Trophoblast cell (in vitro differentiated cells and primary cell): ENCODE data around the gene CLEC16A.

Experiments used
- DNase-seq, 2 donors: peaks; one replicate each; pipeline ENCODE4 v3.0.0-alpha.2; 2016
- H2AFZ ChIP-seq: 2 replicates; pipeline ENCODE4 v1.6.1; 2013; ENCODE audit warnings: low read length, moderate library complexity, mild to moderate bottlenecking; ENCODE audit not compliant: insufficient read depth, poor library complexity
- H2AK5ac ChIP-seq: 2 replicates; pipeline ENCODE4 v1.6.1; 2013; ENCODE audit warnings: mild to moderate bottlenecking, low read length
- H2BK120ac ChIP-seq: 2 replicates; pipeline ENCODE4 v1.6.1; 2013; ENCODE audit warnings: low read length, mild to moderate bottlenecking, moderate library complexity; ENCODE audit not compliant: insufficient read depth, poor library complexity
- H2BK12ac ChIP-seq: 2 replicates; pipeline ENCODE4 v1.6.1; 2013; ENCODE audit warnings: mild to moderate bottlenecking, low read length, moderate library complexity
- H2BK5ac ChIP-seq: 2 replicates; pipeline ENCODE4 v1.6.1; 2013; ENCODE audit warnings: low read length, low read depth, moderate library complexity, mild to moderate bottlenecking; ENCODE audit not compliant: poor library complexity
- H3K14ac ChIP-seq: 2 replicates; pipeline ENCODE4 v1.6.1; 2013; ENCODE audit warnings: mild to moderate bottlenecking, low read length
- H3K18ac ChIP-seq: 2 replicates; pipeline ENCODE4 v1.6.1; 2013; ENCODE audit warnings: mild to moderate bottlenecking, low read length
- H3K23ac ChIP-seq: 2 replicates; pipeline ENCODE4 v1.6.1; 2013; ENCODE audit warnings: low read length
- H3K27ac ChIP-seq: 2 replicates; pipeline ENCODE4 v1.5.1; 2013; ENCODE audit warnings: low read depth, mild to moderate bottlenecking, inconsistent platforms, low read length, moderate library complexity
- H3K27me3 ChIP-seq: 2 replicates; pipeline ENCODE4 v1.6.1; 2013; ENCODE audit warnings: inconsistent platforms, mild to moderate bottlenecking, low read length, moderate library complexity; ENCODE audit not compliant: insufficient read depth
- H3K36me3 ChIP-seq, 2 experiments: 1 replicate in 1 of 2; 2 replicates in 1 of 2; pipeline ENCODE4 v1.6.1; 2013; ENCODE audit warnings: low read length in 2 of 2, mild to moderate bottlenecking in 2 of 2, moderate library complexity in 1 of 2; ENCODE audit not compliant: insufficient read depth in 2 of 2, control insufficient read depth in 1 of 2
- H3K4ac ChIP-seq: 2 replicates; pipeline ENCODE4 v1.6.1; 2013; ENCODE audit warnings: low read depth, mild to moderate bottlenecking, low read length, moderate library complexity
- H3K4me1 ChIP-seq, 2 experiments: 1 replicate in 1 of 2; 2 replicates in 1 of 2; pipeline ENCODE4 v1.6.1; 2013; ENCODE audit warnings: low read length in 2 of 2, mild to moderate bottlenecking in 2 of 2, moderate library complexity in 1 of 2; ENCODE audit not compliant: insufficient read depth in 2 of 2, control insufficient read depth in 1 of 2
- H3K4me2 ChIP-seq: 2 replicates; pipeline ENCODE4 v1.6.1; 2013; ENCODE audit warnings: inconsistent platforms, mild to moderate bottlenecking, low read length, moderate library complexity
- H3K4me3 ChIP-seq: 2 replicates; pipeline ENCODE4 v1.5.1; 2013; ENCODE audit warnings: mild to moderate bottlenecking, low read depth, low read length, inconsistent platforms
- H3K79me1 ChIP-seq: one replicate; pipeline ENCODE4 v1.6.1; 2013; ENCODE audit warnings: low read length
- H3K79me2 ChIP-seq: 2 replicates; pipeline ENCODE4 v1.6.1; 2013; ENCODE audit warnings: low read length, mild to moderate bottlenecking; ENCODE audit not compliant: control insufficient read depth, insufficient read depth, poor library complexity
- H3K9ac ChIP-seq: 2 replicates; pipeline ENCODE4 v1.6.1; 2013; ENCODE audit warnings: mild to moderate bottlenecking, low read length
- H3K9me3 ChIP-seq: 2 replicates; pipeline ENCODE4 v1.6.1; 2013; ENCODE audit warnings: low read depth, mild to moderate bottlenecking, control low read depth, inconsistent platforms, low read length; ENCODE audit not compliant: insufficient read depth
- H4K12ac ChIP-seq: 2 replicates; pipeline ENCODE4 v1.6.1; 2013; ENCODE audit warnings: low read depth, mild to moderate bottlenecking, low read length, moderate library complexity
- H4K8ac ChIP-seq: 2 replicates; pipeline ENCODE4 v1.6.1; 2013; ENCODE audit warnings: low read depth, mild to moderate bottlenecking, low read length, moderate library complexity
- H4K91ac ChIP-seq: one replicate; pipeline ENCODE4 v1.6.1; 2013; ENCODE audit warnings: low read depth, mild to moderate bottlenecking, low read length, moderate library complexity
- WGBS: extraction: QIAGEN DNeasy Blood & Tissue Kit; methylation state at CpG from one replicate; pipeline ENCODE4 v1.1.7; 2013; ENCODE audit warnings: missing lambda C conversion rate; ENCODE audit not compliant: insufficient read length, insufficient coverage; ENCODE audit errors: extremely low coverage; 5-methylcytosine and 5-hydroxymethylcytosine counted together

Gene CLEC16A

GRCh38 chr16:11082860-11083388 lies 138.6 kb downstream of the CLEC16A start:
- no CpG with 5 or more reads among the region's 2 CpGs for WGBS
- H2AFZ ChIP-seq = no peak overlapping the region
- H3K4ac ChIP-seq = no peak overlapping the region
- no peak overlapping the region for H3K4me3 ChIP-seq
- DNase-seq = no peak
- peaks cover 4% of the 10 kb centered on the region for H3K79me2 ChIP-seq
- no peak overlapping the region for H2AK5ac ChIP-seq
- no peak overlapping the region for H2BK120ac ChIP-seq
- H3K4me2 ChIP-seq = no peak overlapping the region
- no peak overlapping the region for H2BK12ac ChIP-seq
- H3K4me1 ChIP-seq = peaks cover 39 to 48% of the 10 kb centered on the region in 2 experiments
- no peak overlapping the region for H3K9ac ChIP-seq
- no peaks in the 10 kb centered on the region for H3K27me3 ChIP-seq
- peak overlapping the region; percentile 13 for H4K91ac ChIP-seq
- H3K79me1 ChIP-seq = peaks cover 39% of the 10 kb centered on the region
- H4K8ac ChIP-seq = no peak overlapping the region
- H2BK5ac ChIP-seq = no peak overlapping the region
- H3K23ac ChIP-seq = no peak overlapping the region
- H3K18ac ChIP-seq = no peak overlapping the region
- H4K12ac ChIP-seq = no peak overlapping the region
- peaks cover 0 to 2% of the 10 kb centered on the region in 2 experiments for H3K36me3 ChIP-seq
- no peak overlapping the region for H3K27ac ChIP-seq
- no peak overlapping the region for H3K14ac ChIP-seq
- peaks cover 2% of the 10 kb centered on the region for H3K9me3 ChIP-seq

GRCh38 chr16:11084484-11084875 lies 140.1 kb downstream of the CLEC16A start:
- Histone ChIP-seq H3K9me3 (peaks cover 2% of the 10 kb centered on the region), H4K91ac (peak overlapping the region; percentile 20), H3K23ac (no peak overlapping the region), H3K9ac (no peak overlapping the region), H3K4me3 (no peak overlapping the region), H4K8ac (no peak overlapping the region), H2BK5ac (no peak overlapping the region), H3K79me2 (peaks cover 4% of the 10 kb centered on the region), H3K79me1 (peaks cover 28% of the 10 kb centered on the region), H3K18ac (no peak overlapping the region), H2AFZ (no peak overlapping the region), H2BK12ac (peak overlapping the region; percentile 12), H3K27me3 (no peaks in the 10 kb centered on the region), H3K14ac (no peak overlapping the region), H2BK120ac (no peak overlapping the region), H3K27ac (no peak overlapping the region), H3K36me3 (peaks cover 2 to 3% of the 10 kb centered on the region in 2 experiments), H3K4me2 (no peak overlapping the region), H3K4me1 (peaks cover 34 to 40% of the 10 kb centered on the region in 2 experiments), H3K4ac (no peak overlapping the region), H2AK5ac (no peak overlapping the region), H4K12ac (no peak overlapping the region)
- DNase-seq = no peak
- WGBS = no CpG with 5 or more reads among the region's 11 CpGs

- Histone ChIP-seq H2BK12ac (peak overlapping the region; percentile 63), H2BK5ac (no peak overlapping the region), H4K8ac (no peak overlapping the region), H4K91ac (peak overlapping the region; percentile 20), H3K4me3 (no peak overlapping the region), H3K36me3 (peaks cover 2 to 3% of the 10 kb centered on the region in 2 experiments), H2AFZ (no peak overlapping the region), H3K9ac (no peak overlapping the region), H3K23ac (no peak overlapping the region), H3K4ac (no peak overlapping the region), H3K27ac (no peak overlapping the region), H3K79me1 (peaks cover 26% of the 10 kb centered on the region), H4K12ac (no peak overlapping the region), H2AK5ac (peak overlapping the region; percentile 56), H2BK120ac (peak overlapping the region; percentile 40), H3K9me3 (peaks cover 2% of the 10 kb centered on the region), H3K18ac (no peak overlapping the region), H3K4me1 (peaks cover 31 to 36% of the 10 kb centered on the region in 2 experiments), H3K14ac (peak overlapping the region; percentile 13), H3K27me3 (no peaks in the 10 kb centered on the region), H3K4me2 (no peak overlapping the region), H3K79me2 (peaks cover 4% of the 10 kb centered on the region)
- no peak for DNase-seq
- WGBS = no CpG with 5 or more reads among the region's 15 CpGs
Measured at GRCh38 chr16:11084876-11085485, 140.6 kb downstream of the CLEC16A start.

- Histone ChIP-seq H3K79me2 (peaks cover 2% of the 10 kb centered on the region), H4K8ac (no peak overlapping the region), H3K9me3 (no peaks in the 10 kb centered on the region), H3K14ac (no peak overlapping the region), H3K27me3 (no peaks in the 10 kb centered on the region), H3K4me1 (peaks cover 22 to 26% of the 10 kb centered on the region in 2 experiments), H2AK5ac (peak overlapping the region; percentile 11), H3K27ac (no peak overlapping the region), H3K9ac (no peak overlapping the region), H3K18ac (no peak overlapping the region), H3K4ac (no peak overlapping the region), H2BK5ac (no peak overlapping the region), H3K79me1 (peaks cover 17% of the 10 kb centered on the region), H4K91ac (peak overlapping the region; percentile 22), H4K12ac (no peak overlapping the region), H2BK12ac (peak overlapping the region; percentile 15), H3K36me3 (peaks cover 2 to 3% of the 10 kb centered on the region in 2 experiments), H3K23ac (no peak overlapping the region), H3K4me2 (no peak overlapping the region), H2AFZ (no peak overlapping the region), H3K4me3 (no peak overlapping the region), H2BK120ac (no peak overlapping the region)
- DNase-seq = no peak
- WGBS = no CpG with 5 or more reads among the region's 5 CpGs
Measured at GRCh38 chr16:11085916-11086315, 141.6 kb downstream of the CLEC16A start.
